Stimulated activated CD4-positive, alpha-beta T cell treated with anti-CD3 and anti-CD28 coated beads, Interleukin-1b, Interleukin-23, amount 100 ng/mL, for 4 hours (primary cell): Measurements from ENCODE around the gene KRT75.

Experiments used
- DNase-seq, 2 donors: peaks; one replicate each; pipeline ENCODE4 v3.0.0-alpha.2; 2020; ENCODE audit warnings: low read depth in 2 of 2

Gene KRT75

DNA sequence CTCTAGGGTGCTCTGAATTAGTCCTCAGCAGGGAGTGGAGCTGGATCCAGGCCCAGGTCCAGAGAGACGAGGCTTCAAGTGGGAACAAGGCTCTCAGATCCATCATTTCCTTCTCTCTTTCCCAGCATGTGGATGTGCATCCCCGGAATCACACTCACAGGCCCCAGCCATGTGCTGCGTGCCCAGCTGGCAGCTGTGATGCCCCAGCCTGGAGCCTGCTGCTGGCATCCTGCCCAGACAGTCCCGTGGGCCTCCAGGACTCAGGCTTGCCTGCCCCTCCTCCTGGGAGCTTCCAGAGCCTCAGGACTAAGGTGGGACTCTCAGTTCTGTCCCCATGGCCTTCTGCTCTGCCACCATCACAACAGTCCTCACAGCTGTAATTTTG lies 42.6 kb downstream of the KRT75 start:
- DNase-seq, result no peak

DNA sequence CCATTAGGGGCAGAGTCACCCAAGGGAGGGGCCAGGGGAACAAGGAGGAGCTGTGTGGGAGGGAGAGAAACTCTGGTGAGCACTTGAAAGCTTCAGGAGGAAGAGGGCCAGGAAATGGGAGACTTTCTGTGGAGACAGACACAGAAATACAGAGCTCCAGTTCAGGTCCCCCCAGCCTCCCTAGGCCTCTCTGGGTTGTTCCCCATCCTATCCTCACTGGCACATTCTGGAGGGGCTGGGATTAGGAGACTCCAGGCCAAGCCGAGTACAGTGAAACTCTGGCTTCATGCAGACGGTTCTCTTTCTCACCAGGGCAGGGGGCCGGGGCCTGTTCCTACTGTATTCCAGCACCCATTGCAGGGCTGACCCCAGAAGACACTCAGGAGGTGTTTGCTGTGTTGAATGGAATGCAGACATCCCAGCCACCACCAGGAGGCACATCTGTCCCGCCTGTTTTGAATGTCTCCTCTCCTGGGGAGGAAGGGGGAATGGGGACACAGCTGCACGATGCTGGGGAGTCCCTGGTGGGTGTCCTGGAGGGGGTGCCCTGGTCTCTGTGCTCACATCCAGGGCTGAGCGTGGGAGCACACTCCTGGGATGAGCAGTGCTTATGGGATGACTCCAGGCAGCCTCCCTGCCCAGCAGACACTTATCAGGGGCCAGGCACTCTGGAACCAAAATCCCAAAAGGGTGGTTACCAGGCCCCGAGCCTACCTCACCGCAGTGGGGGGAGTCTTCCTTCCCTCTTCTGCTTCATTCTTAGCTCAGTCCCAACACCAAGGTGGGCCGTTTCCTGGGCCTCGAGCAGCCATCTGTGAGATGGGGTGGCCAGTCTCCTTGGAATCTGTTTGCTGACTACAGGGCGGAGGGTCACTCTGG lies 43.2 kb downstream of the KRT75 start:
- DNase-seq, result no peak

DNA sequence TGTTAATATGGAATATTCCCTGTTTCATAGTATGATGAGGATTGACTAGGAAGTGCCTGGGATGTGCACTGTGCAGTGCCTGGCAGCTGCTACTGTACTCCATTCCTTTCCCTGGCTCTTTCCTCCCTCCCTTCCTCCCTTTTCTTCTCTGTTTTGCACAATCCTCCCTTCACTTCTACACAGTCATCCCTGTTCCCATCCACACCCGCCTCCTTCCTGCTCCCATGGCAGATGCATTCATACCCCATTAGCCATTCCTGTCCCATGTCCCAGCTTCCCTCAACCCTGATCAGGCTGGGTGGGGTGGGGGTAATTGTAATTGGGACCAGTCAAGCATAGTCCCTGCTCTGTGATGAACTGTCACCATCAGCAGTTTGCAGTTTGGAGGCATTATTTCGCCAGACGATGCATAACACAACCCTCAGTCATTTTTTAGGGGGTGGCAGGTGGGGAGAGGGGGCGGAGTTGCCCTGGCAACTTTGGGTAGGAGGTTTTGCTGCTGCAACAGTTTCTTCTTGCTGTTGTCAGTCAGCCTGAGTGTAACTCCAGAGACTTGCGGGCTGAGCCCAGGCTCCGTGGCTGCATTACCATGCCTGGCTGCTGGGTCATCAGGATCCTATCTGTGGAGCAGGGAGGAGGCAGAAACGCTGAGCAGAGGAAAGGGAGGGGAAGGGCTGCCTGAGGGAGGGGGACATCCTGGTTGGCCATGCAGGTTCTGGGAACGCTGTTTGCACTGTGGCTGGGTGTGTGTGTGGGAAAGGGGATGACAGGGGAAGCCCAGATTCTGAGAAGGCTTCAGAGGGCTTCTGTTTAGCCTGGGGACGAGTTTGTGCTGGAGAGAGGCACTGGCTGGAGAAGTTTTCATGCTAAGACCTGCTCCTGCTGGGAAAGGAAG lies 44.6 kb downstream of the KRT75 start:
- DNase-seq, result no peak

DNA sequence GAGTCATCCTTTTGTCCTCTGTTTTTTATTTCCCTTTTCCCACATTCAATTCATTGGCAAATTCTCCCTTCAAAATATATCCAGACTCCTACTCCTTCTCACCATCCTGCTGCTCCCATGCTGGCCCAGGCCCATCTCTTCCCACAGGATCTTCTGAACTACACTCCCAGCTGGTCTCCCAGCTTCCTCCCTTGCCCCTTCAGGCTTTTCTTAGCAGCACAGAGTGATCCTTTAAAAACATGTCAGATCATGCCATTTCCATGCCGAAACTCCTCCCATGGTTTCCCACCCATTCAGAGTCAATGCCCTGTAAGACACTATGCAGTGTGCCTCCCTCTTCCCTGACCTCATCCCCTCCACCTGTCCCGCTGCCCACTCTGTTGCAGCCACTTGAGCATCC lies 46.3 kb downstream of the KRT75 start:
- DNase-seq, result no peak

DNA sequence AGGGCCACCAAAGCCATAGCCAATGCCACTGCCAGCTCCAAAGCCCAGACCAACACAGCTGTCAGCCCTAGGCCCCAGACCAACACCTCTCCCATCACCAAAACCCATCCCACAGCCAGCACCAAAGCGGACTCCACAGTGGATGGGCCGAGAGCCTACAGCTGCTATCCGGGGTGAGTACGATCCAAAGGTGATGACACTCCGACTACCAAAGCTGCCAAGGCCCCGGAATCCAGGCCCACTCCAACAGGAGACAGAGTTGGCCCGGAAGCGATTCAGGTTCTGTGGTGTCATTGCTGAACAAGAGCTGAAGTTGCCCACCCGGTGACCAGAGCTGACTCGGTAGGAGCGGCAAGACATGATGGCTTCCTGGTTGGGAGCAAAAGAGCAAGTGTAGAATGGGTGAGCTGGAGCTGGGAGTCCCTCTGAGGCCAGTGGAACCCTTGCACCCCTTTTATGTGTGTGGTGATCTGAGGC lies 48.9 kb downstream of the KRT75 start, which contains the start of gene KRT84:
TSS of gene KRT84 (minus strand) at position 427 of the 477 bp plus-strand sequence. CDS start at position 360, 67 bp downstream.
- DNase-seq, result no peak

DNA sequence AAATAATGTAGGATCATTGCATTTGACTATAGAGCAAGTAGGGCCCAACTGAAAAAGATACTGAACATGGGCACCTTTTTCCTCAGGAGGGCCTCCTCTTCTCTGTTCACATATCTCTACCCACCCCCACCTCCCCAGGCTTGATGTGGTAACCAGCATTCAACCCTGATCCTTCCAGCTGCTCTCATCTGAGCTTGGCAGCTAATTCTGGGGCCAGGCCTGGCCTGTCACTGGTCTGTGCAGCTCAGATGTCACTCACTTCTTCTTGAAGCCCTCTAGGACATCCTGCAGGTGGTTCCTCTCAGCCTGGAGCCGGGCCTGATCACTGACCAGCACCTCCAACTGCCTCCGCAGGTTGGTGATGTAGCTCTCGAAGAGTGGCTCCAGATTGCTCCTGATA lies 50.8 kb downstream of the KRT75 start:
- DNase-seq, result no peak

DNA sequence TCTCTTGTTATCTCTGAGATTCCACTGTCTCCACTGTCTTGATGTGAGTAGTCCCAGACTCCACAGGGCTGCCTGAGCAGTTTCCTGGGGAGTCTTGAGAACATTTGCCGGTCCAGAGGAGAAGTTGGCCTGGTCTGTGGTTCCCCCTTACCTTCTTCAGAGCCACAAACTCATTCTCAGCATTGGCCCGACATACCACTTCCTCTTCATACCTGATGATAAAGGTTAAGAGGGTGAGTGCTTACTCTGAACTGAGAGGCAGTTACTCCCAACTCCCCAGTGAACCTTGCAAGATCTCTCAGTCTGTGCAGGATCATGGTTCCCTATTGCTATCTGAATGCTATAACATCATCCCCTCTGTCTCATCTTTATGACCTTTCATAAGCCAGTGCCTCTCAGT lies 51.3 kb downstream of the KRT75 start:
- no peak for DNase-seq

DNA sequence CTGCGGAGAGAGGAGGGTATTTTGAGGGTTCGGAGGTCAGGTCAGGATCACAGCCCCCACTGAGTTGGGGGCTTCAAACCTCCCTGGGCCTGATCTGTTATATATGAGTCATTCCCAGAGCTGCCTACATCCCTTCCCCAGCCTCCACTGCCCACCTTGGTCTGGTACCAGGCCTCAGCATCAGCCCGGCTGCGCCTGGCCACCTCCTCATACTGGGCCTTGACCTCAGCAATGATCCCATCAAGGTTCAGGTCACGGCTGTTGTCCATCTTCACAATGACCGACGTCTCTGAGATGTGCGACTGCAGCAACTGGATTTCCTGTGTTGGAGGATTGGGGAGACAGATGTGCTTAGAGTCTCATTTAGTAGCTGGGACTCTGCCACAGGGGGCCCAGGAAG lies 53.0 kb downstream of the KRT75 start:
- DNase-seq, result no peak

DNA sequence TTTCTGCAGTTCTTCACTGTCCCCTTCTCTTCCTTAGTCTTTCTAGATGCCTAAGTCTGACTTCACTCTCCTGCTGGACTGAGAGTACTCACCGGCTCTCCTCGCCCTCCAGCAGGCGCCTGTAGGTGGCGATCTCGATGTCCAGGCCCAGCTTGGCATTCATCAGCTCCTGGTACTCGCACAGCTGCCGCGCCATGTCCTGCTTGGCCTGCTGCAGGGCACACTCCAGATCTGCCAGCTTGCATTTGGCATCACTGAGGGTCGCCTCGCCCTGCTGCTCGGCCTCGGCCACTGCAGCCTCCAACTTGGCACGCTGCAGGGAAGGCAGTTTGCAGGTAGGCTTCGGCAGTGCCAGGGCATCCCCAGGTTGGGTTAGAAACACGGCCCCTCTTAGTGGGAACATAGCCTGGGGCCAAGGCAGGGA lies 53.9 kb downstream of the KRT75 start:
- no peak for DNase-seq

DNA sequence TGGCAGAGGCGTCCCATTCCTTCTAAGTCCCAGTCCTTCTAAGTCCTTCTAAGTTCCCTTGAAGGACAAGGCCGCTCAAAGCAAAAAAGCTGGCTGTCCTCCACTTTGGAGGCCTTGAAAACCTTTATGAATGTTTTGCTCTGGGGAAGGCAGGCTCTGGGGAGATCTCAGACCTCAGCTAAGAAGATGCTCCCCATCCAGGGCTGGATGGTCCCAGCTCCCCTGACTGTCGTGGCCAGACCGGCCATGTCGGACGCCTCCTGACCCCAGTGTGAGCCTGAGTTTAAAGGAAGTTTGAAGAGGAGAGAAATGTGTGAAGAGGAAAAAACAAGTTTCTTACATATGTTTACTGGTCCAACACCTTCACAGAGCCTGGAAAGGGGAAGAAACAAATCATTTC lies 54.6 kb downstream of the KRT75 start:
- DNase-seq, result no peak

DNA sequence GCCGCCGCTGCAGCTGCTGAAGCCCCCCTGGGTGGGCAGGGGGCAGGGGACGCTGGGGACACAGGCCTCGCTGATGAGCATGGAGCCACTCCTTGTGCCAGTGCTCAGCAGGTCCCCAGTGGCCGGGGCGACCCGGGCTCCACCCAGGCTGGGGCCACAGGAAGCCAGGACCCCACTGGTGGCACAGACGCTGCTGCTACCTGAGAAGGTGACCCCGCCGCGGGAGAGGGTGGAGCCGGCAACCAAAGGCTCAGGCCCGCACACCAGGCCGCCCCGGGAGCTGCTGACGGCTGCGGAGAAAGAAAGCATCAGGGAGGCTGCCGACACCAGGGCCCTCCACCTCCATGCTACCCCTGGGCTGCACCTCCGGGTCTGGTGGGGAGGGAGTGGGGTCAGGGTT lies 56.1 kb downstream of the KRT75 start:
- no peak for DNase-seq

DNA sequence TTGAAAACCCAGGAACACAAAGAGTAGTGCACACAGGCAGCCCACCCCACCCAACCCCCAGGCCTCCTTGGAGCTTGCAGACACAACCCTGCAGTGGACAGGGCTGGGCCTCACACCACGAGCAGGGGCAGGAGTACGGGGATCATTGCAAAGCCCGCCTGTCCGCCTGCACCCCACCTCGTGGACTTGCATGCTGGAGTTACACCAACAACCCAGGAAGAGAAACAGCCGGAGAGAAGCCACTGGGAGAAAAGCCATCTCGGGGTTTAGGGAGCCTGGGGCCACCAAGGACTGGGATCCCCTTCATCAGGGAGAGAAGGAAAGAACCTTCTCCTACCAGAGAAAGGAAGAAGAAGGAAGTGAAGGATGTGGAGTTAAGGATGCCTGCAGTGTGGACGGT lies 56.9 kb downstream of the KRT75 start:
- DNase-seq, result no peak
